GM10266 (cell line): ENCODE data around the gene TAGLN.

Source experiments
- DNase-seq: peaks from one replicate; pipeline ENCODE4 v3.0.0; 2012; ENCODE audit errors: extremely low spot score
- TF ChIP-seq, protein P1 (sequence below): IDR thresholded peaks from 2 replicates; pipeline ENCODE4 v1.5.1; 2012; ENCODE audit warnings: mild to moderate bottlenecking, low read depth; ENCODE audit not compliant: control insufficient read depth, insufficient read depth; ENCODE audit errors: missing control alignments

The TAGLN gene

DNA sequence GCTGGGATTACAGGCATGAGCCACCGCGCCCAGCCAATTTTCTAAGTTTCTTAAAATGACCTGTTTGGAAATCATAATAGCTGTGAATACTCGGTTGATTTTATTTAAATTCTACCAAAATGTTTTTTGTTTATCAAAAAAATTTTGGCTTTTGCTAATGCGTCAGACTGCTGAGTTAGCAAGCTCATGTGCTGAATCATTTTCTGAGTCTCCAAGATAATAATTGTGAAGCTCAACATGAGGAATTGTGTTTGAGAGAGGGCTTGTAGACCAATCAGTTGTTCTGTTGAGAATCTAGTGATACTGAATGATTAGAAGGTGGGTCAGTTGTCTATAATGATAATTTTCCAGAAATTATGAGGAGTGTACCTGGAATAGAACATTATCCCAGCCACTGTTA is 49.2 kb downstream of the TAGLN start:
- TF ChIP-seq, protein P1, sequence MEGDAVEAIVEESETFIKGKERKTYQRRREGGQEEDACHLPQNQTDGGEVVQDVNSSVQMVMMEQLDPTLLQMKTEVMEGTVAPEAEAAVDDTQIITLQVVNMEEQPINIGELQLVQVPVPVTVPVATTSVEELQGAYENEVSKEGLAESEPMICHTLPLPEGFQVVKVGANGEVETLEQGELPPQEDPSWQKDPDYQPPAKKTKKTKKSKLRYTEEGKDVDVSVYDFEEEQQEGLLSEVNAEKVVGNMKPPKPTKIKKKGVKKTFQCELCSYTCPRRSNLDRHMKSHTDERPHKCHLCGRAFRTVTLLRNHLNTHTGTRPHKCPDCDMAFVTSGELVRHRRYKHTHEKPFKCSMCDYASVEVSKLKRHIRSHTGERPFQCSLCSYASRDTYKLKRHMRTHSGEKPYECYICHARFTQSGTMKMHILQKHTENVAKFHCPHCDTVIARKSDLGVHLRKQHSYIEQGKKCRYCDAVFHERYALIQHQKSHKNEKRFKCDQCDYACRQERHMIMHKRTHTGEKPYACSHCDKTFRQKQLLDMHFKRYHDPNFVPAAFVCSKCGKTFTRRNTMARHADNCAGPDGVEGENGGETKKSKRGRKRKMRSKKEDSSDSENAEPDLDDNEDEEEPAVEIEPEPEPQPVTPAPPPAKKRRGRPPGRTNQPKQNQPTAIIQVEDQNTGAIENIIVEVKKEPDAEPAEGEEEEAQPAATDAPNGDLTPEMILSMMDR = no peak
- DNase-seq = no peak

- DNase-seq = no peak
These were observed 50.4 kb downstream of the TAGLN start for GRCh38 chr11:117249571-117249970.

GRCh38 chr11:117251506-117251905 is 52.3 kb downstream of the TAGLN start:
- TF ChIP-seq, protein P1 = no peak
- DNase-seq = no peak

More at GRCh38 chr11:117249571-117249970, 50.4 kb downstream of the TAGLN start:
- TF ChIP-seq, protein P1 = no peak

- DNase-seq = no peak
- TF ChIP-seq, protein P1 = no peak
These were observed 56.8 kb downstream of the TAGLN start for GRCh38 chr11:117255966-117256365.

- TF ChIP-seq, protein P1 = no peak
These were observed 57.4 kb downstream of the TAGLN start for GRCh38 chr11:117256573-117256972.

More at GRCh38 chr11:117256573-117256972, 57.4 kb downstream of the TAGLN start:
- no peak for DNase-seq
